IMR-90 (cell line): ENCODE measurements around the gene PAK4. TPM values are rescaled to one million over a fixed set of nuclear protein-coding genes. Genes with fewer than 3 reads are reported as not detected.

Source experiments
- ATAC-seq: fragments of 200-7000 bp; cut with Tn5 transposase; 2 replicates; pipeline ENCODE4 v1.9.1; 2020; ENCODE audit warnings: low read depth, mild to moderate bottlenecking, moderate library complexity
- BruUV-seq: library from RNA; stranded (reverse); fragments of 400-500 nt; replicated peaks from 2 replicates; lab custom pipeline; 2021; lab: Mats Ljungman, UMichigan
- CTCF ChIA-PET: fragments of 300-600 bp; formaldehyde crosslinking; extraction: SDS; loops from one replicate; lab custom pipeline; 2021; ENCODE audit warnings: antibody characterized with exemption; lab: Yijun Ruan, JAX
- POLR2A ChIA-PET: fragments of 300-600 bp; sonication (Branson Sonifier 250); formaldehyde crosslinking; loops from one replicate; lab custom pipeline; 2022; ENCODE audit warnings: antibody characterized with exemption; ENCODE audit not compliant: unreplicated experiment; lab: Charles Lee
- DNase-seq: peaks from one replicate; pipeline ENCODE4 v3.0.0; 2013
- H2AFZ ChIP-seq: replicated peaks from 2 replicates; pipeline ENCODE3; 2013; ENCODE audit warnings: low read length, mild to moderate bottlenecking; ENCODE audit not compliant: poor library complexity
- H2AK5ac ChIP-seq: 2 replicates; pipeline ENCODE4 v1.6.1; 2013; ENCODE audit warnings: low read depth, low read length, inconsistent platforms
- H2AK9ac ChIP-seq: replicated peaks from 2 replicates; pipeline ENCODE3; 2013; ENCODE audit warnings: mild to moderate bottlenecking, low read depth, low read length, moderate library complexity; ENCODE audit not compliant: poor library complexity
- H2BK120ac ChIP-seq: 2 replicates; pipeline ENCODE4 v1.6.1; 2013; ENCODE audit warnings: low read depth, low read length, inconsistent platforms
- H2BK15ac ChIP-seq: 3 replicates; pipeline ENCODE4 v1.6.1; 2013; ENCODE audit warnings: low read depth, low read length, inconsistent platforms
- H2BK20ac ChIP-seq: 2 replicates; pipeline ENCODE4 v1.6.1; 2013; ENCODE audit warnings: low read depth, mild to moderate bottlenecking, inconsistent platforms, low read length, moderate library complexity
- H2BK5ac ChIP-seq: 2 replicates; pipeline ENCODE4 v1.6.1; 2013; ENCODE audit warnings: mild to moderate bottlenecking, low read depth, low read length, inconsistent platforms; ENCODE audit not compliant: poor library complexity, severe bottlenecking
- H3K14ac ChIP-seq: replicated peaks from 2 replicates; pipeline ENCODE4 v1.6.1; 2013; ENCODE audit warnings: low read depth, low read length, inconsistent platforms
- H3K18ac ChIP-seq: 2 replicates; pipeline ENCODE4 v1.6.1; 2013; ENCODE audit warnings: low read depth, low read length, control low read depth
- H3K23ac ChIP-seq: 2 replicates; pipeline ENCODE4 v1.6.1; 2013; ENCODE audit warnings: low read depth, low read length, inconsistent platforms
- H3K27ac ChIP-seq: 2 replicates; pipeline ENCODE4 v1.5.1; 2013; ENCODE audit warnings: mild to moderate bottlenecking, control low read depth, low read length; ENCODE audit not compliant: insufficient read depth
- H3K27me3 ChIP-seq: 2 replicates; pipeline ENCODE4 v1.6.1; 2013; ENCODE audit warnings: low read length; ENCODE audit not compliant: control insufficient read depth, insufficient read depth
- H3K36me3 ChIP-seq: 2 replicates; pipeline ENCODE4 v1.6.1; 2013; ENCODE audit warnings: low read length, mixed read lengths; ENCODE audit not compliant: control insufficient read depth, insufficient read depth
- H3K4ac ChIP-seq: 2 replicates; pipeline ENCODE4 v1.6.1; 2013; ENCODE audit warnings: low read depth, low read length, inconsistent platforms
- H3K4me1 ChIP-seq: 2 replicates; pipeline ENCODE4 v1.6.1; 2013; ENCODE audit warnings: low read length, mixed read lengths; ENCODE audit not compliant: control insufficient read depth, insufficient read depth
- H3K4me2 ChIP-seq: 2 replicates; pipeline ENCODE4 v1.6.1; 2013; ENCODE audit warnings: low read depth, mild to moderate bottlenecking, control low read depth, low read length, moderate library complexity
- H3K4me3 ChIP-seq: 2 replicates; pipeline ENCODE4 v1.5.1; 2013; ENCODE audit warnings: low read depth, mild to moderate bottlenecking, control low read depth, low read length, moderate library complexity; ENCODE audit not compliant: insufficient read depth
- H3K56ac ChIP-seq: 2 replicates; pipeline ENCODE4 v1.6.1; 2013; ENCODE audit warnings: low read length, inconsistent platforms; ENCODE audit not compliant: insufficient read depth; ENCODE audit errors: extremely low read depth
- H3K79me1 ChIP-seq, 2 experiments: 2 replicates each; pipeline ENCODE4 v1.6.1; 2013; ENCODE audit warnings: low read length in 2 of 2, inconsistent platforms in 1 of 2, low read depth in 1 of 2
- H3K9ac ChIP-seq: 2 replicates; pipeline ENCODE4 v1.6.1; 2013; ENCODE audit warnings: low read depth, low read length, control low read depth
- H3K9me1 ChIP-seq: 2 replicates; pipeline ENCODE4 v1.6.1; 2013; ENCODE audit warnings: low read length, inconsistent platforms; ENCODE audit not compliant: insufficient read depth
- H3K9me3 ChIP-seq: 2 replicates; pipeline ENCODE4 v1.6.1; 2013; ENCODE audit warnings: low read length; ENCODE audit not compliant: control insufficient read depth, insufficient read depth
- H4K20me1 ChIP-seq: 2 replicates; pipeline ENCODE4 v1.6.1; 2013; ENCODE audit warnings: low read length, inconsistent platforms; ENCODE audit not compliant: insufficient read depth
- H4K5ac ChIP-seq: 2 replicates; pipeline ENCODE4 v1.6.1; 2013; ENCODE audit warnings: mild to moderate bottlenecking, low read depth, low read length, control low read depth
- H4K8ac ChIP-seq, 2 experiments: 2 replicates each; pipeline ENCODE4 v1.6.1; 2013; ENCODE audit warnings: low read depth in 2 of 2, low read length in 2 of 2, control low read depth in 1 of 2, inconsistent platforms in 1 of 2
- H4K91ac ChIP-seq: 2 replicates; pipeline ENCODE4 v1.6.1; 2013; ENCODE audit warnings: low read depth, low read length, inconsistent platforms; ENCODE audit not compliant: insufficient read depth
- CEBPB ChIP-seq: IDR thresholded peaks from 2 replicates; pipeline ENCODE4 v1.6.1; 2012; ENCODE audit warnings: low read depth, low read length, improper control_type of control experiment
- RCOR1 ChIP-seq: IDR thresholded peaks from 2 replicates; pipeline ENCODE4 v1.6.1; 2012; ENCODE audit warnings: mild to moderate bottlenecking, low read length, improper control_type of control experiment; ENCODE audit not compliant: insufficient replicate concordance
- RFX5 ChIP-seq: IDR thresholded peaks from 2 replicates; pipeline ENCODE4 v1.8.0; 2012; ENCODE audit warnings: low read depth, mild to moderate bottlenecking, low read length, moderate library complexity
- WGBS, 2 experiments: methylation state at CpG; one replicate each; pipeline versions ENCODE4 v1.1.5 to v1.1.7; 2013; ENCODE audit warnings: missing lambda C conversion rate in 2 of 2; ENCODE audit not compliant: insufficient read length in 1 of 2; ENCODE audit errors: extremely low coverage in 2 of 2; 5-methylcytosine and 5-hydroxymethylcytosine counted together
- dilution Hi-C: fragments of 300-500 bp; cut with HindIII; formaldehyde crosslinking; loops from one replicate; pipeline ENCODE4 v1.14.3; 2018; ENCODE audit warnings: low sequenced_read_pairs; ENCODE audit not compliant: unreplicated experiment
- in situ Hi-C: fragments of 300-500 bp; cut with MboI; formaldehyde crosslinking; loops from 3 replicates; pipeline ENCODE4 v1.14.3; 2019; ENCODE audit warnings: low sequenced_read_pairs, inconsistent platforms, mixed read lengths
- intact Hi-C: fragments of 100-400 bp; cut with micrococcal nuclease; formaldehyde crosslinking; loops from 2 replicates; pipeline ENCODE4 v1.10.0; 2022
- polyA plus RNA-seq, 3 experiments: library from polyadenylated mRNA; depleted of rRNA; stranded (reverse); fragments of >200 nt; gene quantifications; 2 replicates each; pipeline ENCODE4 v1.2.3, GENCODE V29; 2012; ENCODE audit warnings: low replicate concordance in 1 of 3
- total RNA-seq: library from RNA; depleted of rRNA; stranded (reverse); fragments of >200 nt; gene quantifications from 2 replicates; pipeline ENCODE4 v1.2.3, GENCODE V29; 2012

The PAK4 gene
- total and polyA plus RNA-seq, 2 of the 4 experiments (the other 2 are of a cell fraction), result 2.0 to 27.2 TPM

- Histone ChIP-seq H3K79me1 (peaks cover 49 to 65% of the 10 kb centered on the region in 2 experiments), H2AK9ac (no peak overlapping the region), H3K36me3 (peaks cover 3% of the 10 kb centered on the region; the same call in 1 of the 2 replicates), H3K4me1 (peaks cover 2% of the 10 kb centered on the region; the same call in 1 of the 2 replicates), H3K9me1 (peaks cover 6% of the 10 kb centered on the region; the same call in 1 of the 2 replicates), H3K23ac (no peak overlapping the region), H3K4ac (no peak overlapping the region), H3K27me3 (no peaks in the 10 kb centered on the region), H3K9me3 (peaks cover 2% of the 10 kb centered on the region), H4K91ac (no peak overlapping the region), H3K27ac (no peak overlapping the region), H3K56ac (no peak overlapping the region), H2BK120ac (no peak overlapping the region), H4K5ac (no peak overlapping the region), H3K18ac (no peak overlapping the region), H2AK5ac (no peak overlapping the region), H2AFZ (no peak overlapping the region), H3K14ac (no peak overlapping the region), H3K4me3 (no peak overlapping the region), H4K20me1 (peaks cover 48% of the 10 kb centered on the region), H2BK5ac (no peak overlapping the region), H3K4me2 (no peak overlapping the region), H2BK15ac (no peak overlapping the region), H3K9ac (no peak overlapping the region), H2BK20ac (no peak overlapping the region), H4K8ac (no peak overlapping the region)
- TF ChIP-seq RCOR1 (no peak), RFX5 (no peak), CEBPB (no peak)
- in situ Hi-C loops, result no loop called here
- ChIA-PET CTCF (interaction anchor here (0.9 kb wide), 1 partner anchor 11 kb away, joined by 3 read pairs; no protein-coding TSS in a partner anchor), POLR2A (no interaction called here)
- DNase-seq (no peak), ATAC-seq (no peak)
- dilution Hi-C loops, result no loop called here
- intact Hi-C loops, result no loop called here
- no TSS peak for BruUV-seq
- 100% methylated on average over 1 of the region's 10 CpGs; no CpG with 5 or more reads in 1 of the 2 experiments for WGBS, 2 experiments
Observed at GRCh38 chr19:39148939-39149529, 23.4 kb downstream of the PAK4 start.
